Measurements from ENCODE around the gene TAPBP. TPM values are rescaled to one million over a fixed set of nuclear protein-coding genes. Genes with fewer than 3 reads are reported as not detected.

The TAPBP gene
- total and polyA plus RNA-seq, 9 of the 15 experiments (the other 6 are each of a cell fraction or from before 2014, with no cell fraction given) = 5.6 to 74.0 (median 22.3) TPM

GRCh38 chr6:33296797-33297405 lies 17.0 kb downstream of the TAPBP start:
- H3K9me1 ChIP-seq (ENCODE audit: control insufficient read depth, insufficient read depth, low read length) = peaks cover 6% of the 10 kb centered on the region
- no peak for ATAC-seq
- H3K4me1 ChIP-seq (replicated peaks in 1 of 2; ENCODE audit: control insufficient read depth in 2 of 2, insufficient read depth in 2 of 2, low read length in 2 of 2) = peaks cover 11 to 45% of the 10 kb centered on the region in 2 experiments
- intact Hi-C loops (cut with micrococcal nuclease) = loop anchor here (5.0 kb wide), 3 partner anchors 95 to 130 kb away; partner anchors contain the start of genes KIFC1 and PHF1
- DNase-seq (ENCODE audit: extremely low read depth in 1 of 4, low spot score in 3 of 4) = no peak
- 81% methylated on average over 11 of the region's 12 CpGs for WGBS (ENCODE audit: insufficient coverage, low coverage, missing lambda C conversion rate)
- H3K9me3 ChIP-seq (replicated peaks; ENCODE audit: control insufficient read depth, insufficient read depth, low read depth, low read length) = no peaks in the 10 kb centered on the region
- TF ChIP-seq, protein P1, sequence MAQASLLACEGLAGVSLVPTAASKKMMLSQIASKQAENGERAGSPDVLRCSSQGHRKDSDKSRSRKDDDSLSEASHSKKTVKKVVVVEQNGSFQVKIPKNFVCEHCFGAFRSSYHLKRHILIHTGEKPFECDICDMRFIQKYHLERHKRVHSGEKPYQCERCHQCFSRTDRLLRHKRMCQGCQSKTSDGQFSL (CRISPR knock-in tag; IDR thresholded peaks at IDR 0.05) = 0 out of 2 replicates have a peak, but pooled peaks have one; percentile 38
- TF ChIP-seq, protein P1 (tag; IDR thresholded peaks at IDR 0.05) = no peak
- TF ChIP-seq ZFP36 (IDR thresholded peaks at IDR 0.05; ENCODE audit: low read depth, low read length, partially characterized antibody) (peak; percentile 68), RBFOX2 (IDR thresholded peaks at IDR 0.05; ENCODE audit: low read depth, low read length) (peak; percentile 60), POLR2G (IDR thresholded peaks at IDR 0.05; ENCODE audit: low read depth, low read length) (peak; percentile 52), BCOR (IDR thresholded peaks at IDR 0.05) (peak; percentile 89), JUND (IDR thresholded peaks at IDR 0.05; ENCODE audit: borderline replicate concordance, low read depth, low read length) (no peak), JUND (tag; IDR thresholded peaks at IDR 0.05; ENCODE audit: borderline replicate concordance, low read depth, low read length) (no peak), KDM1A (IDR thresholded peaks at IDR 0.05) (0 out of 4 replicates have a peak, but pooled peaks of 1 of the 2 experiments have one; percentile 37), PTRF (tag; IDR thresholded peaks at IDR 0.05) (no peak), RBM25 (IDR thresholded peaks at IDR 0.05; ENCODE audit: low read depth, low read length, severe bottlenecking) (peak; percentile 91)
- TF ChIP-seq, protein P2, sequence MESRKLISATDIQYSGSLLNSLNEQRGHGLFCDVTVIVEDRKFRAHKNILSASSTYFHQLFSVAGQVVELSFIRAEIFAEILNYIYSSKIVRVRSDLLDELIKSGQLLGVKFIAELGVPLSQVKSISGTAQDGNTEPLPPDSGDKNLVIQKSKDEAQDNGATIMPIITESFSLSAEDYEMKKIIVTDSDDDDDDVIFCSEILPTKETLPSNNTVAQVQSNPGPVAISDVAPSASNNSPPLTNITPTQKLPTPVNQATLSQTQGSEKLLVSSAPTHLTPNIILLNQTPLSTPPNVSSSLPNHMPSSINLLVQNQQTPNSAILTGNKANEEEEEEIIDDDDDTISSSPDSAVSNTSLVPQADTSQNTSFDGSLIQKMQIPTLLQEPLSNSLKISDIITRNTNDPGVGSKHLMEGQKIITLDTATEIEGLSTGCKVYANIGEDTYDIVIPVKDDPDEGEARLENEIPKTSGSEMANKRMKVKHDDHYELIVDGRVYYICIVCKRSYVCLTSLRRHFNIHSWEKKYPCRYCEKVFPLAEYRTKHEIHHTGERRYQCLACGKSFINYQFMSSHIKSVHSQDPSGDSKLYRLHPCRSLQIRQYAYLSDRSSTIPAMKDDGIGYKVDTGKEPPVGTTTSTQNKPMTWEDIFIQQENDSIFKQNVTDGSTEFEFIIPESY (CRISPR knock-in tag; IDR thresholded peaks at IDR 0.05) = peak; percentile 80
- H3K79me2 ChIP-seq (ENCODE audit: control insufficient read depth, insufficient read depth, low read length) = peaks cover 45% of the 10 kb centered on the region
- BruUV-seq (replicated peaks) = no TSS peak
- H3K4me3 ChIP-seq = peak overlapping the region; percentile 64
- in situ Hi-C loops (cut with MboI) = no loop called here
- H3K27me3 ChIP-seq (ENCODE audit: control insufficient read depth in 2 of 2, insufficient read depth in 2 of 2, low read length in 2 of 2) = no peaks in the 10 kb centered on the region
- ChIA-PET POLR2A (interaction anchor here (0.6 to 1.6 kb wide), 7 partner anchors 8 to 355 kb away, joined by 3 to 11 read pairs (median 3); partner anchors contain the start of genes B3GALT4, PFDN6 and WDR46), CTCF (ENCODE audit: low intra/inter-chr PET ratio) (no interaction called here)
- H3K9ac ChIP-seq (ENCODE audit: insufficient read depth in 1 of 2, low read depth in 2 of 2, low read length in 2 of 2) = peak overlapping the region; percentile 89 to 94; a peak in 3 of 4 replicates
- H3K27ac ChIP-seq (ENCODE audit: extremely low read depth, low read depth, low read length) = peak overlapping the region; percentile 94; the same call in 2 of the 3 replicates
- H2AFZ ChIP-seq (ENCODE audit: low read depth, low read length) = peak overlapping the region; percentile 22; the same call in 1 of the 2 replicates
- peak overlapping the region; percentile 79 for H3K4me2 ChIP-seq (ENCODE audit: insufficient read depth, low read length)
- no peak for FAIRE-seq
- peaks cover 59% of the 10 kb centered on the region for H3K36me3 ChIP-seq (ENCODE audit: control insufficient read depth, insufficient read depth, low read length)
- H4K20me1 ChIP-seq (replicated peaks; ENCODE audit: control insufficient read depth, insufficient read depth, low read length) = 0 out of 2 replicates have a peak, but pooled peaks cover 3% of the 10 kb centered on the region

Measured in K562 (cell line).